Middle frontal gyrus (tissue), 1 donor: ENCODE data around the gene CHTOP.
"Not testable (repeated sequence)": the region's sequence is repeated elsewhere in the genome, so short reads cannot be mapped to it uniquely, and the experiment has no call there.

Source experiments
- DNase-seq: peaks from one replicate; pipeline ENCODE4 v3.0.0-alpha.2; 2015; ENCODE audit warnings: low spot score; ENCODE audit errors: extremely low spot score

The CHTOP gene

GRCh38 chr1:153631047-153632022 lies 2.5 kb upstream of the CHTOP start:
- DNase-seq = no peak

DNA sequence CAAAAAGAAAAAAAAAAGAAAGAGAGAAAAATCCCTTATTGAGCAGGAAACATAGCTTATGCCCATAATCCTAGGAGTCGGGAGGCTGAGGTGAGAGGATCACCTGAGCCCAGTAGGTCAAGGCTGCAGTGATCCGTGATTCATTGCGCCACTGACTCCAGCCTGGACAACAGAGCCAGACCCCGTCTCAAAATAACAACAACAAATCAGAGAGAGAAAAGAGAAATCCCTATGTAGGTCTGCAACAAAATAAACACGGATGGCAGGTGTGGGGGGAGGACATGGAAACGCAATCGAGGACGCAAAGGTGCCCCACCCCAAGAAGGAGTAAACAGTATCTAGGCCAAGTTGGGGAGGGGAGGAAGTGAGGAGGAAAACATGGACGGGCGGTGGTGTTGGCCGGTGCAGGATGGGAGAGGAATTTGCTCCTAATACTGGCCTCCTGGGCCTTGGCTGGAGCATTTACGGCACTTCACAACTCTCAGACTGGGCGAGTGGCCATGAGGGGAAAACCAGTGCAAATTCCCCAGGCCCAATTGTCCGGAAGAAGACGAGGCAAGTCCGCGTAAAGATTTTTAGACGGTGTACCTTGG lies 609 bp upstream of the CHTOP start:
- DNase-seq = no peak

- no peak for DNase-seq
These were observed 2.0 kb downstream of the CHTOP start for GRCh38 chr1:153635872-153636271.

GRCh38 chr1:153636312-153636711 lies 2.4 kb downstream of the CHTOP start:
- no peak for DNase-seq

GRCh38 chr1:153638261-153638660 lies 4.4 kb downstream of the CHTOP start:
- no peak for DNase-seq

DNA sequence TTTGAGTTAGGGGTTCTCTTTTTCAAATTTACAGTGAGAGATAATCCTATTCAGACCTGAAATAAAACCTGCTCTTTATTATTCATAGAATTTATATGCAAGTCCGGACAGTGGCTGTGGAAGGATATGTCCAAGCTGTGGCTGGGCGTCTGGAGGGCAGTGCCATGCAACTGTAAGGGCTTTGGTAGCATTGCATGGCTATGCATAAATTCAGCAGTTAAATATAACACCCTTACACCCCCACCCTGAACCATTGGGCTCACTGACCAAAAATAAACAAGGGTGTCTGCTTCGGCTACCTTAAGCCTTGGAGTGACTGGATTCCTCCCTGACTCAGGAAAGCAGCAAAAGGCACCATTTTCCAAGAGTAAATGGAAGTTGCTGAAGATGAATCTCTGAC lies 5.4 kb downstream of the CHTOP start:
- no peak for DNase-seq

GRCh38 chr1:153640213-153640612 lies 6.3 kb downstream of the CHTOP start:
- DNase-seq = not testable (repeated sequence)

DNA sequence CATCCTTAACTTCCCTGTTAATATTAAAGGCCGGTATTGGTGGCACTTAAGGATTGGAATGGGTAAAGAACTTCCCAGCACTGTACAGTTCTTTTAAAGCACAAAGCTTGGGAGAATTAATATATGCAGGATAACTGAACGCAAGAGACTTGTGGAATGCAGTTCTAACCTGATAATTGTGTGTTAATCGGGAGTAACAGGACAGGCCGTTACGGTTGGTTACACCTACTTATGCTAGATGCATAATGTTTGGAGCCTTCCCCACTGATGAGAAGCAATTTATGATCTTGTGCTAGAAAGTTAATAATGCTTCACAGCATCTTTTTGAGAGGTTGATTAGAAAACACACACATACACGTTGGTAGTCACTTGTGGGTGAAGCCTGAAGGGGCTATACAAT lies 7.0 kb downstream of the CHTOP start:
- DNase-seq = no peak

DNA sequence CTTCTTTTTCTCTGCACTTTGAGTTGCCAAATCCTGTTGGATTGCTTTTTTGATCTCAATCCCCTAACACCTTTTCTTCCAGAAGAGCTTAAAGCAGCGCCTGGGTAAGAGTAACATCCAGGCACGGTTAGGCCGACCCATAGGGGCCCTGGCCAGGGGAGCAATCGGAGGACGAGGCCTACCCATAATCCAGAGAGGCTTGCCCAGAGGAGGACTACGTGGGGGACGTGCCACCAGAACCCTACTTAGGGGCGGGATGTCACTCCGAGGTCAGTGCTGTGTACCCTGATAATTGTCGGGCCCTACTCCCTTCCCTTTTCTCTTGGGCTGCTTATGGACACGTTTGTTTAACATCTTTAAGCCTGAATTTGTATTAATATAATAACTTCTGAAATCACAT lies 8.3 kb downstream of the CHTOP start:
- no peak for DNase-seq

DNA sequence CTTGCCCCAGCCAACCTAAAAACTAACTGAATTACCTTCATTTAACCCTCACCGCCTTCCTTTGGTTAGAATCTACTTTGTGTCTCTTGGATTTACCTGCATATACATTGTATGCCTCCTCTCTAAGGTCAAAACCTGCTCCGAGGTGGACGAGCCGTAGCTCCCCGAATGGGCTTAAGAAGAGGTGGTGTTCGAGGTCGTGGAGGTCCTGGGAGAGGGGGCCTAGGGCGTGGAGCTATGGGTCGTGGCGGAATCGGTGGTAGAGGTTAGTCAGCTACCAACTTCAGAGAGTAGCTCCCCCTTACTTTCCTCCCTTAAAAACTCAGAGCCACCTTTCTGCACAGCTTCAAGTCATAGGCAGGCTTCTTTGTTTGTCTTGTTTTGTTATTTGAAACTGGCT lies 9.2 kb downstream of the CHTOP start:
- no peak for DNase-seq

GRCh38 chr1:153643816-153644215 lies 9.9 kb downstream of the CHTOP start:
- DNase-seq = no peak

- no peak for DNase-seq
These were observed 12.9 kb downstream of the CHTOP start for GRCh38 chr1:153646672-153647345.

- DNase-seq = no peak
These were observed 13.5 kb downstream of the CHTOP start for GRCh38 chr1:153647346-153647714.

DNA sequence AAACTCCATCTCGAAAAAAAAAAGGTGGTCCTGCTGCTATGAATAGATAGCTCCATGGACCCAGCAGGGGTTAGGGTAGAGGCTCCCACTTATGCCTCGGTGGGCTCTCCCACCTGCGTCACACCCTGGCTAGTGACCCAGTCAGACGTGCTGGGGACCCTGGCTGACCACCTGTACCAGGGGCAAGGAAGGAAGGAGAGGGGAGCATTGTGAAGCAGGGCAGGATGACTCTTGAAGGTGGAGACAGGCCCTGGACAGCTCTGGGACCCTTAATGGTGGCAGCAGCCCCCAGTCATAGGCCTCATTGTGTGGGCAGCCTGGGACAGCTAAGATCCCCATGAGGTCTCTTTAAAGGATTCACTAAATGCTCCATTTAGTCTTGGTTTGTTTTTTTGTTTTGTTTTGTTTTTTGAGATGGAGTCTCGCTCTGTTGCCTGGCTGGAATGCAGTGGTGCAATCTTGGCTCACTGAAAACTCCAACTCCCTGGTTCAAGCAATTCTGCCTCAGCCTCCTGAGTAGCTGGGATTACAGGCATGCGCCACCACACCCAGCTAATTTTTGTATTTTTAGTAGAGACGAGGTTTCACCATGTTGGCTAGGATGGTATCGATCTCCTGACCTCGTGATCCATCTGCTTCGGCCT lies 14.3 kb downstream of the CHTOP start:
- DNase-seq = no peak

DNA sequence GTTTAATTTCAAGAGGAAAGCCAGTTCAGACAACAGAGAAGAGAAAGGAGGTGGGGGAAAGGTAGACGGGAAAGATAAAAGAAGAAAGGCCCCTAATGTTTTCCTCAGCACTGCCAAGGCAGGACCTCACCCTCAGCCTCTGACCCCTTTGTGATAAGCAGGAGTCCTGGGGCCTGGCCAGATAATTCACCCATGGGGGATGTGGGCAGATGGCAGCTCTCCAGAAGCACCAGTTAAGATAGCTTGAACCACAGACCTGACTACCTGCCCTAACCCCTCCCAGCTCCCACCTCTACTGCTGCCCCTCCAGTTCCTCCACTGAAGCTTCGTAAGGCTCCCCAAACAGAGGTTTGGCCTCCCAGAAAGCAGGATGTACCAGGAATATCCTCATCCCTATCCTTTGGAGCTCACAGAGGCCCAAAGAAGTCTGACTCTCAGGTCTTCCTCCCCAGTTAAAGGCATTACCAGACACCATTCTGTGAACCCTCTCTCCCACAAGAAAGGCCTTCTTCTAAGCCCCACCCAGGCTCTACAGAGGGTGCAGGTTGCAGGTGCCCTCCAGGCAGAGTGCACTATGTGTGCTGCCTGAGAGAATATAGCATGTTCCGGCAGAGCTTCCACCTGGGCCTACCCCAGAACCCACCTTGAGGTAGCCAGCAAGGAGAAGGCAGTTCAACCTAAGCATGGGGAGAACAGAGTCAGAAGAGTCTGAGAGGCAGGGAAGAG lies 15.4 kb downstream of the CHTOP start:
- DNase-seq = no peak

DNA sequence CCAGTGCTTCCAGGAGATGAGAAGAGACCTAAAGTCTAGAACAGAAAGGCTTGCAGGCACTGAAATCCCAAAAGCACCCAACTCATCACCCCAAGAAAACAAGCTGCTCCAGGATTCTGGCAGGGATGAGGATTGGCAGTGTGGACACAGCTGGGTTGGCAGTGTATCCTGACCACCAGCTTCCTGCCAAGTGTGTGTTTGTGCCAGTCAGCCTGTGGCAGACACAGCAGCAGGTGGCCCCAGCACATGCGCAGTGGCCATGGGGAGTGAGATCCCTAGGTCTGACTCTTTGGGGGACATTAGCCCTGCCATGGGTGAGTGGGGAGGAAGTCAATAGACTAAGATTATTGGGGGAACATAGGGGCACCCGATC lies 16.0 kb downstream of the CHTOP start:
- DNase-seq = peak; percentile 67

GRCh38 chr1:153651771-153652170 lies 17.9 kb downstream of the CHTOP start:
- DNase-seq = no peak

- DNase-seq = no peak
These were observed 19.1 kb downstream of the CHTOP start for GRCh38 chr1:153652805-153653500.

DNA sequence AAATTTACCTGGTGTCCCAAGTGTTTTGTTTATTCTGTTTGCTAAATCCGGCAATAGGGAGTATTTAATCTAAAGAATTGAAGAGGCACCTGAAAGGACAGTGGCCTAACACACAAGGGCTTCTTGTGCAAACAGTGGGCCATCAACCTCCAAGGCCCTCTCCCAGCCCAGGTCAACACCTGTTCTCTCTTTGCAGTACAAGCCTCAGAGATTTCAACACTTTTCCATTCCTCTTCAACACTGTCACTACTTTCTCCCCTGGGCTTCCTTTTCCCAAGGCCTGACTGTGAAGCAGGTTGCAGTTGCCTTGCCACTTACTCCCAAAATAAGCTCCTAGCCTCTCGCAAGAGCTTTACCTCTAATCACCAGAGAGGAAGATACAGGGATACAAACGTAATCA lies 21.5 kb downstream of the CHTOP start:
- no peak for DNase-seq

GRCh38 chr1:153658400-153659174 lies 24.7 kb downstream of the CHTOP start, which contains the start of gene SNAPIN:
TSS of gene SNAPIN (plus strand) at chr1:153658703. CDS start at chr1:153658744, 41 bp downstream.
- peak; percentile 83 for DNase-seq
